ENCODE results near the gene AARS1. TPM values are rescaled to one million over a fixed set of nuclear protein-coding genes. Genes with fewer than 3 reads are reported as not detected.
"Not testable (repeated sequence)": the region's sequence is repeated elsewhere in the genome, so short reads cannot be mapped to it uniquely, and the experiment has no call there.

AARS1 gene
- total and polyA plus RNA-seq, 2 of the 8 experiments (the other 6 are each of a cell fraction or from before 2014, with no cell fraction given): 130 to 235 TPM

- CTCF ChIA-PET (ENCODE audit: partially characterized antibody); H4K5ac ChIP-seq (ENCODE audit: insufficient read length, low read depth, low read length); H3K4me3 ChIP-seq (ENCODE audit: extremely low read depth in 1 of 4, insufficient read depth in 2 of 4, low read depth in 3 of 4, low read length in 4 of 4); H2BK20ac ChIP-seq (ENCODE audit: low read length); H2AFZ ChIP-seq (ENCODE audit: low read length); H4K8ac ChIP-seq (ENCODE audit: extremely low read depth, insufficient read depth, low read length); H3K4me2 ChIP-seq (ENCODE audit: insufficient read depth in 1 of 2, low read depth in 2 of 2, low read length in 2 of 2); H2BK15ac ChIP-seq (ENCODE audit: low read length); H4K91ac ChIP-seq (replicated peaks; ENCODE audit: insufficient read length, low read length); H2BK120ac ChIP-seq (replicated peaks; ENCODE audit: low read depth, low read length); H3K79me1 ChIP-seq (ENCODE audit: low read depth, low read length); H3K9ac ChIP-seq (replicated peaks in 1 of 4; ENCODE audit: extremely low read depth in 1 of 4, low read depth in 3 of 4, low read length in 3 of 4); H2AK5ac ChIP-seq (ENCODE audit: low read depth, low read length); H4K20me1 ChIP-seq (replicated peaks in 1 of 2; ENCODE audit: control insufficient read depth in 1 of 2, insufficient read depth in 2 of 2, low read length in 2 of 2); H3K4ac ChIP-seq (replicated peaks; ENCODE audit: insufficient read length, low read depth, low read length); H3K56ac ChIP-seq (replicated peaks; ENCODE audit: insufficient read length, low read depth, low read length); H3K27ac ChIP-seq (ENCODE audit: low read depth, low read length); H2BK5ac ChIP-seq (ENCODE audit: low read depth, low read length); H3K23me2 ChIP-seq (ENCODE audit: low read depth, low read length); POLR2A ChIA-PET (ENCODE audit: partially characterized antibody); H3K14ac ChIP-seq (ENCODE audit: insufficient read length); H3K27me3 ChIP-seq (replicated peaks in 1 of 4; ENCODE audit: control insufficient read depth in 3 of 4, extremely low read depth in 1 of 4, insufficient read depth in 3 of 4, low read length in 3 of 4); H2BK12ac ChIP-seq (ENCODE audit: low read depth, low read length); H3K36me3 ChIP-seq (ENCODE audit: control insufficient read depth in 2 of 4, insufficient read depth in 4 of 4, low read length in 3 of 4); H3K18ac ChIP-seq (ENCODE audit: extremely low read depth, low read length); FAIRE-seq; H3K23ac ChIP-seq (ENCODE audit: insufficient read length); H3K4me1 ChIP-seq (replicated peaks in 1 of 4; ENCODE audit: control insufficient read depth in 3 of 4, insufficient read depth in 4 of 4, low read length in 3 of 4); H3K9me3 ChIP-seq (ENCODE audit: insufficient read depth in 2 of 2, low read depth in 1 of 2, low read length in 1 of 2); H3K79me2 ChIP-seq (ENCODE audit: control insufficient read depth in 1 of 2, insufficient read depth in 2 of 2, low read length in 2 of 2): not testable (repeated sequence)
- DNase-seq (ENCODE audit: low read depth in 1 of 2, low spot score in 2 of 2): peak in 1 of 2 experiments; percentile 22
- 67% methylated on average over 3 of the region's 7 CpGs; no CpG with 5 or more reads in 1 of the 2 experiments for WGBS, 2 experiments (ENCODE audit: extremely low coverage in 1 of 2, insufficient coverage in 1 of 2, insufficient read length in 1 of 2, insufficient replicate concordance in 2 of 2, low coverage in 1 of 2, low lambda C conversion rate in 2 of 2, missing lambda C conversion rate in 1 of 2)
These were observed 85.8 kb downstream of the AARS1 start for GRCh38 chr16:70203508-70203907.

Small RNAs within 50 kb of the gene (small RNA-seq; reads per million reads assigned to genes)
- gene AC009060.2 (ENCODE audit: insufficient read depth) (not detected), gene RN7SL279P (ENCODE audit: insufficient read depth) (not detected)

Other genes starting within 250 kb of the AARS1 start
- 42.0 and 43.1 TPM in 2 replicates for gene PDPR, start 175.2 kb downstream of the AARS1 start, total RNA-seq (2021; fragmentation: NEBNext Ultra II Directional; extraction: Animal tissue kit (Norgen Biotek cat#: 25700))
- gene PDPR, start 175.2 kb downstream of the AARS1 start, polyA plus RNA-seq (2011; rRNA removed): 40.2 and 56.6 TPM in 2 replicates
- gene CLEC18C, start 115.7 kb downstream of the AARS1 start, total RNA-seq (2021; fragmentation: NEBNext Ultra II Directional; extraction: Animal tissue kit (Norgen Biotek cat#: 25700)): 0.50 TPM in 1 of 2 replicates, not detected in the other
- 0.11 and 0.52 TPM in 2 replicates for gene CLEC18C, start 115.7 kb downstream of the AARS1 start, polyA plus RNA-seq (2011; rRNA removed)
- 21.7 and 22.5 TPM in 2 replicates for gene EXOSC6, start 37.6 kb downstream of the AARS1 start, total RNA-seq (2021; fragmentation: NEBNext Ultra II Directional; extraction: Animal tissue kit (Norgen Biotek cat#: 25700))
- 8.7 and 9.7 TPM in 2 replicates for gene EXOSC6, start 37.6 kb downstream of the AARS1 start, polyA plus RNA-seq (2011; rRNA removed)
- gene DDX19B, start 9.7 kb upstream of the AARS1 start, total RNA-seq (2021; fragmentation: NEBNext Ultra II Directional; extraction: Animal tissue kit (Norgen Biotek cat#: 25700)): 42.7 and 46.6 TPM in 2 replicates
- 36.5 and 40.5 TPM in 2 replicates for gene DDX19B, start 9.7 kb upstream of the AARS1 start, polyA plus RNA-seq (2011; rRNA removed)
- 50.3 and 50.8 TPM in 2 replicates for gene DDX19A, start 57.4 kb upstream of the AARS1 start, total RNA-seq (2021; fragmentation: NEBNext Ultra II Directional; extraction: Animal tissue kit (Norgen Biotek cat#: 25700))
- 27.9 and 30.7 TPM in 2 replicates for gene DDX19A, start 57.4 kb upstream of the AARS1 start, polyA plus RNA-seq (2011; rRNA removed)
- 39.3 and 39.7 TPM in 2 replicates for gene ST3GAL2, start 149.6 kb upstream of the AARS1 start, total RNA-seq (2021; fragmentation: NEBNext Ultra II Directional; extraction: Animal tissue kit (Norgen Biotek cat#: 25700))
- gene ST3GAL2, start 149.6 kb upstream of the AARS1 start, polyA plus RNA-seq (2011; rRNA removed): 14.4 and 30.5 TPM in 2 replicates
- 3.4 and 4.6 TPM in 2 replicates for gene FCSK, start 165.1 kb upstream of the AARS1 start, total RNA-seq (2021; fragmentation: NEBNext Ultra II Directional; extraction: Animal tissue kit (Norgen Biotek cat#: 25700))
- 5.1 and 5.5 TPM in 2 replicates for gene FCSK, start 165.1 kb upstream of the AARS1 start, polyA plus RNA-seq (2011; rRNA removed)
- 46.1 and 52.2 TPM in 2 replicates for gene COG4, start 234.0 kb upstream of the AARS1 start, total RNA-seq (2021; fragmentation: NEBNext Ultra II Directional; extraction: Animal tissue kit (Norgen Biotek cat#: 25700))
- gene COG4, start 234.0 kb upstream of the AARS1 start, polyA plus RNA-seq (2011; rRNA removed): 50.2 and 54.7 TPM in 2 replicates
- gene SF3B3, start 234.3 kb upstream of the AARS1 start, total RNA-seq (2021; fragmentation: NEBNext Ultra II Directional; extraction: Animal tissue kit (Norgen Biotek cat#: 25700)): 513 and 521 TPM in 2 replicates
- 241 and 261 TPM in 2 replicates for gene SF3B3, start 234.3 kb upstream of the AARS1 start, polyA plus RNA-seq (2011; rRNA removed)

All from H1 (cell line).